Mucosa of rectum (tissue), 2 donors: ENCODE results near the gene BTBD2.

Source experiments
- H3K27ac ChIP-seq, 2 donors: one replicate each; pipeline ENCODE4 v1.7.0; 2013; ENCODE audit warnings: inconsistent platforms in 2 of 2, low read depth in 2 of 2, low read length in 2 of 2
- H3K27me3 ChIP-seq, 2 donors: one replicate each; pipeline ENCODE4 v1.7.0; 2013; ENCODE audit warnings: low read length in 2 of 2; ENCODE audit not compliant: control insufficient read depth in 2 of 2, insufficient read depth in 2 of 2
- H3K36me3 ChIP-seq, 2 donors: one replicate each; pipeline ENCODE4 v1.7.0; 2013; ENCODE audit warnings: low read length in 2 of 2; ENCODE audit not compliant: control insufficient read depth in 2 of 2, insufficient read depth in 2 of 2
- H3K4me1 ChIP-seq, 2 donors: one replicate each; pipeline ENCODE4 v1.7.0; 2013; ENCODE audit warnings: low read length in 2 of 2, mild to moderate bottlenecking in 1 of 2; ENCODE audit not compliant: control insufficient read depth in 2 of 2, insufficient read depth in 2 of 2
- H3K4me3 ChIP-seq, 2 donors: one replicate each; pipeline ENCODE4 v1.7.0; 2013; ENCODE audit warnings: low read length in 2 of 2
- H3K9ac ChIP-seq, 2 donors: one replicate each; pipeline ENCODE4 v1.7.0; 2013; ENCODE audit warnings: low read length in 2 of 2, low read depth in 1 of 2, mild to moderate bottlenecking in 1 of 2
- H3K9me3 ChIP-seq, 2 donors: one replicate each; pipeline ENCODE4 v1.7.0; 2013; ENCODE audit warnings: low read length in 2 of 2; ENCODE audit not compliant: control insufficient read depth in 2 of 2
- donor health status: healthy.
- donor health status: Normal muscosa, but diverticular disease.

BTBD2 gene

DNA sequence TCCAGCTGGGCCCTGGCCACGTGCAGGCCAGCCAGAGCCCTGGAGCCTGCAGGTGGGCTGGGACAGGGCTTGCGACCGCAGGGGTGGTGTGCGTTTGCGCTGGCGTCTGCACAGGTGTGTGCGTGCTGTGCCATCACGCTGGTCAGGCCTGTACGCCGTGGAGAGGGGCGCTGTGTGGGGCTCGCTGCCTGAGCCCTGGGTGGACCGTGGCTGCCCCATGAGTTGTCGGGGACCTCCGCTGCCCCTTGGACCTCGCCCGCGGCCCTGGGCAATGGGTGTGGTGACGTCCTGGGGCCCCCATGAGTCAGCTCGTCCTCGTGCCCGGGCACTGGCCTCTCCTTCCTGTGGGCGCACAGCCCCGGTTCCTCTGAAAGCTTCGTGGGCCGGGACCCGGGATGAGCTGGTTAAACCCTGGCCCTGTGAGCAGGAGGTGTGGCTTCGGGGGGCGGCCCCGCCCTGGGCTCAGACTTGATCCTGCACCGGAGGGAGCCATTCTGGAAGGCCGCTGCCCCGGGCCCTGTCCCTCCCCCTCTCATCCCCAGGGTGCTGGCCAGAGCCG is 67.8 kb downstream of the BTBD2 start:
- Histone ChIP-seq H3K4me1 (peaks cover 5 to 18% of the 10 kb centered on the region in 2 donors), H3K27ac (no peak overlapping the region), H3K9me3 (no peaks in the 10 kb centered on the region), H3K4me3 (no peak overlapping the region), H3K9ac (no peak overlapping the region), H3K27me3 (no peaks in the 10 kb centered on the region), H3K36me3 (peaks cover 0 to under 1% of the 10 kb centered on the region in 2 donors)

DNA sequence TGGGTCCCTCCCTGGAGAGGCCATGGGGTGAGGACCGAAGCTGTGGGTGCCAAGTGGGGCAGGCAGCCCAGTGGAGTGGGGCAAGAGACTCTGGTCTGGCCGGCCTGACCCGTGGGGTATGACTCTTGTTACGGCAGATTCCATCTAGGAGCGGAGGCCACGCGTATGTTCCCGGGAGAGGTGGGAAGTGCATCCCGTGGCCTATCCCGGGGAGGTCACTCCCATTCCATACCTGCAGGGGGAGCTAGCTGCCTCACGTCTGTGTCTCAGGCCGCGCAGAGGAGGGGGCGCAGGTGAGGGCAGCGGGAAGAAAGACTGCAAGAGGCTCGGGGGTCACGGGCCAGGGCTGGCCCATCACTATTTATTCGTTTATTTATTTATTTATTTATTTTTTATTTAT is 69.6 kb downstream of the BTBD2 start:
- H3K9ac ChIP-seq = no peak overlapping the region
- H3K36me3 ChIP-seq = no peaks in the 10 kb centered on the region
- H3K4me1 ChIP-seq = peaks cover 7 to 19% of the 10 kb centered on the region in 2 donors
- H3K4me3 ChIP-seq = no peak overlapping the region
- no peaks in the 10 kb centered on the region for H3K9me3 ChIP-seq
- H3K27me3 ChIP-seq = no peaks in the 10 kb centered on the region
- no peak overlapping the region for H3K27ac ChIP-seq

DNA sequence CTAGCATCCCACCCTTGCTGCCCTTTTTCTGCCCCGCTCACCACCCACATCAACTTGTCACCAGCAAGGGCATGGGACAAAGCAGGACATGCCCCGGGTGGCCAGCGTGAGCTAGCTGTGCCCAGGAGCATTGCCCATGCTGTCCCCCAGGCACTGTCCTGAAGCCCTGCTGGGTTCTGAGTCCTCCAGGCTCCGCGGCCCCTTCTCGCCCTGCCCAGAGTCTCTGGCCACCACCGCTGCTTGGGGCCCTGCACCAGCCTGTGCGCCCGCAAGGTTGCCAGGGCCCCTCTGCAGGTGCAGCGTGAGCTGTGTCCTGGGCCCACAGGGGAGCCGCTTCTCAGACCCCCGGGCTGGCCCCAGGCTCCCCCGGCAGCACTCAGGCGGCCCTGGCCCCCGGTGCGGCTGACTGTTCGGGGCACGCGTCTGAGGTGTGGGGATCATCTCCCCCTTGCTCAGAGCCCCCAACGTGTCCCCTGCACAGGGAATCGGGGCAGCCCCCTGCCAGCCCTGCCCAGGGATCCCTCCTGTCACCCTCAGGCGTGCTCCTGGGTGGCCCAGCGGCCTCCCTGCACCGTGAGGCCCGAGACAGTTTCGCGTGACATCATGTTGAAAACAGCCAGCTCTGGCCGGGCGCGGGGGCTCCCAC is 70.5 kb downstream of the BTBD2 start:
- Histone ChIP-seq H3K9ac (no peak overlapping the region), H3K9me3 (no peaks in the 10 kb centered on the region), H3K4me3 (no peak overlapping the region), H3K36me3 (no peaks in the 10 kb centered on the region), H3K4me1 (peaks cover 10 to 23% of the 10 kb centered on the region in 2 donors), H3K27ac (no peak overlapping the region), H3K27me3 (no peaks in the 10 kb centered on the region)

DNA sequence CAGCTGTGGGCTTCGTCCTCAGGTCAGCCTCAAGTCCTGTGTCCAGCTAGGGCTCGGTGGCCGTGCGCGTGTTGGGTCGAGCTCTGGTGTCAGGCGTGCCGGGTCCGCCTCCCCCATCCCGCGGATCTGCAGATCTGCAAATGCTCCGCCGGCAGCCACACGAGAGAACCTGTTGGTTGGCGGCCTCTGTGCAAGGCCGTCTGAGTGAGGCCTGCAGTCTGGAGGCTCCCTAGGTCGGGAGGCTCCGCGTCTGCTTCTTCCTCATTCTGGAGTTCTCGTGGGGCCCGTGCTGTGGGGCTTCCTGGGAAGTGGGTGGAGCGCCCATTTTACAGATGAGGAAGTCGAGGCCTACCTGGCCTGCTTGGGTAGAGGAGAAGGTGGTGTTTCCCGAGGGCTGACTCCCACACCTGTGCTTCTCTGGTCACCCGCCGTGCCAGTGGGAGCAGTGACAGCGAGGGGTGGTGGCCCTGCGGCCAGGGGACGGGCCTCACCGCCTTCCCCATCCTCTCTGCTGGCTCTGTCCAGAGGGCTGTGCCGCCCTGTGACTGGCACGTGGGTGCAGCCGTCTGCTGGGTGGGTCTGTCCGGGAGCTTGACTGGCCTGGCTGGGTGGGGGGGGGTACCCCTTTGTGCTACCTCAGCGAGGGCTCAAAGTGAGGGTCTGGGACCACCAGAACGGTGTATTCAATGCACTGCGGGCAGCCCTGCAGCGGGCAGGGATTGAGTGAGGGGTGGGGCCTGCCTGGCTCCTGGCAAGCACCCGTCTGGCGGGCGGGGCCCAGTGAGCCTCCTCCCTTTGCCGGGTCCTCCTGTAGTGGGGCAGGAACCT is 71.2 kb downstream of the BTBD2 start:
- H3K36me3 ChIP-seq = no peaks in the 10 kb centered on the region
- no peak overlapping the region for H3K4me3 ChIP-seq
- peaks cover 16 to 28% of the 10 kb centered on the region in 2 donors for H3K4me1 ChIP-seq
- no peak overlapping the region for H3K9ac ChIP-seq
- no peaks in the 10 kb centered on the region for H3K9me3 ChIP-seq
- H3K27me3 ChIP-seq = no peaks in the 10 kb centered on the region
- no peak overlapping the region for H3K27ac ChIP-seq

DNA sequence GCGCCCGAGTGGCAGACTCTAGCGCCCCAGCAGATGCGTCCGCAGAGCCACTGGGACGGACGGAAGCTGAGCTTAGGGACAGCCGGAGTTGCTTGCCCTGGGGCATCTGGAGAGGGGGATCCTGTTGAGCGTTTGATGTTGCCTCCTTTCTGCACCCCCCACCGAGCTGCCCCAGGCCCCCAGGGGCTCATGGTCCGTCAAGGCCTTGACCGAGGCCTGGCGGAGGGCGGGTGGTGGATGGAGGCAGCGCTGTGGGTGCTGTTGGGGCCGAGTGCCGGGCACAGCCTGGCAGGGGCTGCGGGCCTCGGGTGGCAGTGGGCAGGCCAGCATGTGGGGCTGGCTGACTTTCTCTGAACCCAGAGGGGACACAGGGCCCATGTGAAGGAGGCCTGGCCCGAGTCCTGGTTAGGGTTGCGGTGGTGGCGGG is 71.8 kb downstream of the BTBD2 start:
- H3K9me3 ChIP-seq = no peaks in the 10 kb centered on the region
- H3K27me3 ChIP-seq = no peaks in the 10 kb centered on the region
- peaks cover 16 to 28% of the 10 kb centered on the region in 2 donors for H3K4me1 ChIP-seq
- no peak overlapping the region for H3K4me3 ChIP-seq
- no peaks in the 10 kb centered on the region for H3K36me3 ChIP-seq
- no peak overlapping the region for H3K27ac ChIP-seq
- H3K9ac ChIP-seq = no peak overlapping the region

DNA sequence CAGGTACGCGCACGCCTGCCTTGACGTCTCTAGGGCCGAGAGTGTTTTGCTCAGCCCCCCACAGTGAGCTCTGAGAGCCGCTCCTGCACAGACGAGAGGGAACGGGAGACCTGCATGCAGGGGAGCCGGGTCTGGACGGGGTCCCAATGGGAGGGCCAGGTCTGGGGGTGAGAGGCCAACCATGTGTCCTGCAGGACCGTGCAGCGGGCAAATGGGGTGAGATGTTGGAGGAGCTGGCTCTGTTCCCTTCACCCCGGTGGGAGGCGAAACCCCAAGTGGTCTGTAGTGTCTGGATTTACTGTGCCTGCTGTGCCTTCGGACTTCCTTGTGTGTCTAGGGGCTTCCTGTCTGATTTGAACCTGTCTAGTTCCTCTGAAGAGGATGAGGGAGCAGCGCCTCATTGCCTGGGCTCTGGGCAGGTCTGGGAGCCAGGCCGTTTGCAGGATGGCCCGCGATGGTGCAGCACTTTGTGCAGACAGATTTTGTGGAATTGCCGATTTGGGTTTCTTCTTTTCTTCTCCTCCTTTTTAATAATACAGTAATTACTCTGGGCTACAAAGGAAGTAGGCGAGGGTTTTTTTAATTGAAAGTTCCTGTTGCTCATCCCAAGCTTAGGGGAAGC is 72.5 kb downstream of the BTBD2 start:
- H3K9me3 ChIP-seq = no peaks in the 10 kb centered on the region
- peaks cover 16 to 28% of the 10 kb centered on the region in 2 donors for H3K4me1 ChIP-seq
- peak overlapping the region in 1 of 2 donors; percentile 24 for H3K9ac ChIP-seq
- peak overlapping the region in 1 of 2 donors; percentile 95 for H3K27ac ChIP-seq
- no peaks in the 10 kb centered on the region for H3K36me3 ChIP-seq
- H3K4me3 ChIP-seq = peak overlapping the region; percentile 83 to 85
- H3K27me3 ChIP-seq = no peaks in the 10 kb centered on the region

DNA sequence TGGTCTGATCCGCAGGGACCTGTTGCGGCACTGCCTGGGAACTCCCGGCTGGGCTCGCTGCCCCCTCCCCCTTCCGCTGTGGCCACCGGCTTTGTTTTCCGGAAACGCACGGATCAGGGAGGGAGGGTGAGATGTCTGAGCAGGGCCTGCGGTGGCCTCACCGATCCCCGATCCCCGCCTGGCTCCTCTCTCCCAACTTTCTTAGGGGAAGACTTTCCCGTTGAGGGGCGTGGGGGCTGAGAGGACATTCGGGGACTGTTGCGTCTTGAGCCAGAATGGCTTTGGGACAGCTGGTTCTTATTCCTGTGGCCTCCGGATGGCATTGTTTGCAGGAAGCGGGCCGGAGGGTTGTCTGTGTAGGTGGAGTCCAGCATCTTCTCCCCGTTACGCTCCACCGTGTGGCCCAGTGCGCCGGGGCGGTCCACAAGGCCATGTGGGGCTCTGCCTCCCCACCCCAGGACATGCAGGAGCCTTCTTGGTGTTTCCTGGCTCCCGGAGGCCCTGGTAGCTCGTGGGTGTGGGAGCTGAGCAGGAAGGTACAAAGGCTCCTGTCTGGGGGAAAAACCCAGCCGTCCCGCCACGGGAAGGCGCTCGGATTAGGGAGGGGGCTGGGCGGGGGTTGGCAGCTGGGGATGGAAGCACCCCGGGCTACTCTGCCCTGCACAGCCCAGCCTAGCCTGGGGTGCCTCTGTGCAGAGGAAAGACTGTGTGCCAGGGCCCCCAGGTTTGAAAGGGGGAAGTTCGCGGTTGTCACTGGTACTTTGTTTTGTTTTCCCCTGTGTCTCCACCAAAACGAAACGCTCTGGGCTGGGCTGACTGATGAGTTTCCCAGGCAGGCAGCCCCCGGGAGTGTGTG is 73.2 kb downstream of the BTBD2 start:
- H3K27ac ChIP-seq = peak overlapping the region; percentile 91 to 95
- H3K9ac ChIP-seq = peak overlapping the region; percentile 76 to 81
- peak overlapping the region; percentile 83 to 85 for H3K4me3 ChIP-seq
- no peaks in the 10 kb centered on the region for H3K36me3 ChIP-seq
- no peaks in the 10 kb centered on the region for H3K9me3 ChIP-seq
- no peaks in the 10 kb centered on the region for H3K27me3 ChIP-seq
- peaks cover 16 to 28% of the 10 kb centered on the region in 2 donors for H3K4me1 ChIP-seq

DNA sequence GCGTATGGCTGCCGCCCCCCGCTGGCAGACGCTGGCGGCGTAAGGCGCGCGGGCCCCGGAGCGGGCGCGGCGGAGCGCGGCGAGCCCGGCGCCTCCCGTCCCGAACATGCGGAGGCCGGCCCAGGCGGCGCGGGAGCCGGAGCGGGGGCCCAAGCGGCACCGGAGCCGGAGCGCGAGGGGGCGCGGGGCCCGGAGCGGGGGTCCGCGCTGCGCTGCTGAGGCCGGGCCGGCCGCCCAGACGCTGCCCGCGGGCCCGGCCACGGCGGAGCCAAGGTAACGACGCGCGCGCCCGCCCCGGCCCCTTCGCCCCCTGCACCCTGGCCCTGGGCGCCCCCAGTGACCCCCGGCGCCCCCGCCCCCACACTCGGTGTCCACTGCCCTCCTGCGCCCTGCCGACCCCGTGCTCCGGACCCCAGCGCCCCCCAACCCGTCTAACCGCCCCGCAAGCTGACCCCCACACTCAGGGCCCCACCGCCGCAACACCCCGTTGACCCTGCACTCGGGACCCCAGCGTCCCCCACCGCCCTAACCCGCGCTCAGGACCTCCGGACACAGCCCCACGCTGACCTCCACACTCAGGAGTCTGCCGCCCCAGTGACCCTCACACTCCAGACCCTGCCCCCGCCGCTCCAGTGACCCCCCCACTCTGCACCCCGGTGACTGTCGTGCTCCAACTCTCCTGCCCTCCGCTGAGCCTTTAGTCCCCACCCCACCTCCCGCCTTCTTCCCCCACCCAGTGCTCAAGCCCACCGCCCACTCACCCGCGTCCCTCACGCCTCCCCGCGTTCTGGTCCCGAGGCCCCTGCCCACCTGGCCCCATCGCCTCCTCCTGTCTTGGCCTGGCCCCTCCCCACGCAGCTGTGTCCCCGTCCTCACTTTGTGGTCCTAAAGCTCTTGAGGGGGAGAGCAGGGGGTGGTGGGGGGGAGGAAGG is 74.1 kb downstream of the BTBD2 start, which contains the start of gene CSNK1G2:
TSS of gene CSNK1G2 (plus strand) at position 27 of the 932 bp plus-strand sequence. CDS start 28,601 bp downstream, outside the sequence.
- no peaks in the 10 kb centered on the region for H3K36me3 ChIP-seq
- no peaks in the 10 kb centered on the region for H3K27me3 ChIP-seq
- peaks cover 16 to 28% of the 10 kb centered on the region in 2 donors for H3K4me1 ChIP-seq
- H3K4me3 ChIP-seq = peak within 1 kb of the TSS; percentile 83 to 85
- peak within 1 kb of the TSS; percentile 89 to 92 for H3K9ac ChIP-seq
- no peaks in the 10 kb centered on the region for H3K9me3 ChIP-seq
- H3K27ac ChIP-seq = peak within 1 kb of the TSS; percentile 96 to 97
